HG03439 (cell line): Measurements from ENCODE around the gene MRPL14.

Experiments
- ATAC-seq: cut with Tn5 transposase; IDR thresholded peaks from one replicate; pipeline ENCODE4 v1.9.1; 2021; ENCODE audit warnings: mild to moderate bottlenecking, moderate library complexity; ENCODE audit not compliant: unreplicated experiment

The MRPL14 gene

DNA sequence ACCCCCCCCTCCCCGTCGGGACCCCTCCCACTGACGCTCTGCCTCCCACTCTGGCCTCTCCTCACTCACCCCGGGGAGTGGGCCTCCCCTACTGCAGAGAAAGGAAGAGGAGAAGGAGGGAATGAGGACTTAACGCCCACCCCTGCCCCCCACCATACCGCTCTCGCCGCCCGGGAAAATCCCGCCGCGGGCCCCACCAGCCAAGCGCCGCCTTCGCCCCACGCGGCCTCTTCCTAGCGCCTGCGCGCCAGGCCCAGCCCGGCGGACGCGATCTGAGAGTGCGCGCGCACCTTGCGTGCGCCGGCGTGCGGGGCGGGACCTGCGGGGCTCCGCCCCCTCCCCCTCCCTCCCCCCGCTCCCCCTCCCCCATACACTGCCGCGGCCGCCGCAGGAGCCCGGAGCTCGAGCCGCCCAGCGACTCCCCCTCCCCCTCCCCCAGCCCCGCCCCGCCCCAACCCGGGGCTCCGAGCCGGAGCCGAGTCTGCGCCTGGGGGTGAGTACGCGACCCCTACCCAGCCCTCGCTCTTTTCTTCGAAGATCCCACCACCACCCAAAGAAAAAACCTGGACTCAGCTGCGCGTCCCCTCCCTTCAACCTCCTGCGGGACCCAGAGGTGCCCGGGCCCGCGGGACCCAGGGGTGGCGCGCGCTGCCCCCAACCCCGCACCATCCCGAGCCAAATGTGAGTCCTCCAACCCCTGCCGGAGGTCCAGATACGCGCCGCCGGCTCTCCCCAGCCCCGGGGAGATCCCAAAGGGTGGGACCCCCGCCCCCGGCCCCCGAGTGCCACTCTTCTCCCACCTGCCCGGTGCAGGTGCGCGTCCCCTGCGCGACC lies at the start of gene MRPL14, which contains the start of gene TMEM63B:
MRPL14 (minus strand) TSS at position 267 of the 834 bp plus-strand sequence. CDS start 10,841 bp downstream, outside the sequence.
TMEM63B (plus strand) TSS at position 369 of the 834 bp plus-strand sequence. CDS start 7,031 bp downstream, outside the sequence.
- ATAC-seq = peak; percentile 65

DNA sequence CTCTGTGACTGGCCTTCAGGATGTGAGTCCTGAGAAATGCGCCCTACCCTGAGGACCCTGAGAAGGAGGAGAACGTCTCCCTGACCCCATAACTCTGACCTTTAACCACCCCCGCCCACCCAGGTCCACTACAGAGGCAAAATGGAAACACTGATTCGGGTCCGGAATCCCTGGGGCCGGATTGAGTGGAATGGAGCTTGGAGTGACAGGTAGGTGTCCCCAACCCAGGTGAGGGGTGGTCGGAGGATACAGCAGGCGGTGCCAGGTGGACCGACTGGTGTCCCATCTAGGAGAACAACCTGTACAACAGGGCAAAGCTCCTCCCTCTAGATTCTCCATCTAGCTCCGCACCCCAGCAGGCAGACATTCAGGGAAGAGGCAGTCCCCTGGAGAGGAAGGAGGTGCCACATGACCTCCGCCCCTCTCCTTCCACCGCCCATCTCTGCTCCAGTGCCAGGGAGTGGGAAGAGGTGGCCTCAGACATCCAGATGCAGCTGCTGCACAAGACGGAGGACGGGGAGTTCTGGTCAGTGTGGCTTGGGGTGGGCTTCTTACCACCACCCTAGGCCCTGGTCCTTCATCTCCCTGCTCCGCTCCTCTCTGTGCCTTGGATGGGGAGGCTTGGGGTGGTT lies 49.0 kb upstream of the MRPL14 start:
- ATAC-seq = no peak

DNA sequence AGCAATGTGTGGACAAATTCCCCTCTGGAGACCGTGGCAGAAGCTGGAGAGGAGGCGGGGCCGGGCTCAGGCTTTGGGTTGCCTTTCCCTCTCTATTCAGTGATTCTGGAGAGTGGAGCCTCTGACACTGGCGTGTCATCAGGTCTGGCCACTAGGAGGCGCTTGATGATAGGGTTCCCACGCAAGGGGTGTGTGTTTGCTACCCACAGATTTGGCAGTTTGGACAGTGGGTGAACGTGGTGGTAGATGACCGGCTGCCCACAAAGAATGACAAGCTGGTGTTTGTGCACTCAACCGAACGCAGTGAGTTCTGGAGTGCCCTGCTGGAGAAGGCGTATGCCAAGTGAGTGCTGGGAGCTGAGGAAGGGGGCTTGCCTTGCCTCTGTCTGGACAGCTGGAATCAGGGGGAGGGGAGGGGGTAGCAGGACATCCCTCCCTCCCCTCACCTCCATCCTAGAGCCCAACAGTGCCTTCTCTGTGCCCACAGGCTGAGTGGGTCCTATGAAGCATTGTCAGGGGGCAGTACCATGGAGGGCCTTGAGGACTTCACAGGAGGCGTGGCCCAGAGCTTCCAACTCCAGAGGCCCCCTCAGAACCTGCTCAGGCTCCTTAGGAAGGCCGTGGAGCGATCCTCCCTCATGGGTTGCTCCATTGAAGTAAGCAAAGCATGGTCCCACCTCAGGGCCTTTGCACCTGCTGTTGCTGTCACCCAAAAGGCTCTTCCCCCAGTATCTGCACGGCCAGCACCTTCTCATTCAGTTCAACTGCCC lies 45.7 kb upstream of the MRPL14 start:
- ATAC-seq = peak; percentile 70

DNA sequence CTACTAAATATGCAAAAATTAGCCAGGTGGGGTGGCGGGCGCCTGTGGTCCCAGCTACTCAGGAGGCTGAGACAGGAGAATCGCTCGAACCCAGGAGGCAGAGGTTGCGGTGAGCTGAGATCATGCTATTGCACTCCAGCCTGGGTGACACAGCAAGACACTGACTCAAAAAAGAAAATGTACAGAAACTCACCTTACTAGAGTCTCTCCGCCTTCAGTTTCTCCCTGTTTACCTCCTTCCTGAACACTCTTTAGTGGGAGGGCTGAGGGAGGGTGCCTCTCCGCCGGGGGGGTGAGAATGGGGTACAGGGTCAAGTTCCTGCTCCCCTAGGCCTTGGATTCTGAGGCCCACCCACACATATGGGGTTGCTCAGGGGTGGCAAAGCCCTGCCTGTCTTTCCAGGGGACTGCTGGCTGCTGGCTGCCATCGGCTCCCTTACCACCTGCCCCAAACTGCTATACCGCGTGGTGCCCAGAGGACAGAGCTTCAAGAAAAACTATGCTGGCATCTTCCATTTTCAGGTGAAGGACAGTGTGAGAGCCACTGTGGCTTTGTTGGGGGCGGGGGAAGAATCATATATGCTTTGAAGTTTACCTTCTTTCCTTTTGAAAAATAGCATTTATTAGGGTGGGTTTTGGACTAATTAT lies 44.8 kb upstream of the MRPL14 start:
- no peak for ATAC-seq

DNA sequence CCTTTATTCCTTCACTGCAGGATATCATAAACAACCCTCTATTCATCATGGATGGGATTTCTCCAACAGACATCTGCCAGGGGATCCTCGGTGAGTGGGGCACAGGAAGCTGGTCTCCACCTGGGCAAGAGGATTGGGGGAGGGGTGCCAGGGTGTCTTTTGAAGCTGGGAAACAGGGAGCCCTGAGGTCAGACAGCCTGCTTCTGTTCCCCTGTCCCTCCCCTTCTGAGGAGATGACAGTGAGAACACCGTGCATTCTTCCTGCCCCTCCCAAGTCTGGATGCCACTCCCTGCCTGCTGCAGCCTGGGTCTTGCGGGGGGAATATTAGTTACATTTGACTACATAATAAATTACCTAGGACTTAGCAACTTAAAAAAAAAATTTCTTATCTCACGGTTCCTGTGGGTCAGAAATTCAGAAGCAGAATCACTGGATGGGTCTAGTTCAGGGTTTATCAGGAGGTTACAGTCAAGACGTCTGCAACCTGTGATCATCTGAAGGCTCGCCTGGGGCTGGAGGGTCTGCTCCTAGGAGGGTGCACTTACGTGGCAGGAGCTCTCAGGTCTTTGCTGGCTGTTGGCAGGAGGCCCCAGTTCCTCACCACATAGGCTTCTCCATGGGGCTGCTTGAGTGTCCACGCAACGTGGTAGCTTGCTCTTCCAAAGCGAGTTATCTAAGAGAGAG lies 42.8 kb upstream of the MRPL14 start:
- no peak for ATAC-seq

DNA sequence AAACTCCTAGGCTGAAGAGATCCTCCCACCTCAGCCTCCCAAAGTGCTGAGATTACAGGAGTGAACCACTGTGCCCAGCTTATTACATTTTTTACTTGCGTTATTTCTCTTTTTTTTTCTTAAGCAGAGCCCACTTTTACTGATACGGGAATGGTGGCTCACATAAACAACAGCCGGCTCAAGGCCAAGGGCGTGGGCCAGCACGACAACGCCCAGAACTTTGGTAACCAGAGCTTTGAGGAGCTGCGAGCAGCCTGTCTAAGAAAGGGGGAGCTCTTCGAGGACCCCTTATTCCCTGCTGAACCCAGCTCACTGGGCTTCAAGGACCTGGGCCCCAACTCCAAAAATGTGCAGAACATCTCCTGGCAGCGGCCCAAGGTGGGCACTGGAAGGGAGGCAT lies 41.9 kb upstream of the MRPL14 start:
- ATAC-seq = no peak

DNA sequence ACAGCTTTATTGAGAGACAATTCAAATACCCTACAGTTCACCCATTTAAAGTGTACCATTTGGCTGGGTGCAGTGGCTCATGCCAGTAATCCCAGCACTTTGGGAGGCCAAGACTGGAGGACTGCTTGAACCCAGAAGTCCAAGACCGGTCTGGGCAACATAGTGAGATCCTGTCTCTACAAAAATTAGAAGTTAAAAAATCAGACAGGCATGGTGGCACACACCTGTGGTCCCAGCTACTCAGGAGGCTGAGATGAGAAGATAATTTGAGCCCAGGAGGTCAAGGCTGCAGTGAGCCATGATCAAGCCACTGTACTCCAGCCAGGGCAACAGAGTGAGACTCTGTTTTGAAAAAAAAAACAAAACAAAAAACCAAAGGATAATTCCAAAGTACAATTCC lies 40.3 kb upstream of the MRPL14 start:
- ATAC-seq = no peak

DNA sequence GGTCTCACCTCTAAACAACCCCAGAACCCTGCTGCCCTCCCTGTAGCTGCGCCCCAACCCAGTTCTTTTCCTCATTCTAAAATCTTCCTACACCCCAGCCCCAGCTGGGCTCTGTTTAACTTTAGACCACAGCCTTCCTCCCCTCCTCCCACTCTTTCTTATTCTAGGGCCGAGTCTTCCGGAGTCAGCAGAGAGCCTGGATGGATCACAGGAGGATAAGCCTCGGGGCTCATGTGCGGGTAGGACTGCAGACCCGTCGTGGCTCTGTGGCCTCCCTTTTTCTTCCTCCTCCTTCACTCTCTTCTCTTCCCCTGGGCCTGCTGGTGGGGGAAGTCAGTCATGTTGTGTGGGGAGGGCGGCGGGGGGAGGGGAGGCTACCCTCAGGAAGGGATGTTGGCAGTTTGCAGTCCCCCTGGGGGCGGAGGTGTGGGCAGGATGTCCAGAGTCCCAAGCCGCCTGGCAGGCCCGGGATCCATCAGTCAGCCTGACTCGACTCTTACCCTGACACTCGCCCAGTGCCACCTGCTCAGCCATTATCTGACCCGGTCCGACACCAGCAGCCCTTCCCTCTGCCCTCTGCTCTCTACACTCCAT lies 39.4 kb upstream of the MRPL14 start:
- no peak for ATAC-seq

DNA sequence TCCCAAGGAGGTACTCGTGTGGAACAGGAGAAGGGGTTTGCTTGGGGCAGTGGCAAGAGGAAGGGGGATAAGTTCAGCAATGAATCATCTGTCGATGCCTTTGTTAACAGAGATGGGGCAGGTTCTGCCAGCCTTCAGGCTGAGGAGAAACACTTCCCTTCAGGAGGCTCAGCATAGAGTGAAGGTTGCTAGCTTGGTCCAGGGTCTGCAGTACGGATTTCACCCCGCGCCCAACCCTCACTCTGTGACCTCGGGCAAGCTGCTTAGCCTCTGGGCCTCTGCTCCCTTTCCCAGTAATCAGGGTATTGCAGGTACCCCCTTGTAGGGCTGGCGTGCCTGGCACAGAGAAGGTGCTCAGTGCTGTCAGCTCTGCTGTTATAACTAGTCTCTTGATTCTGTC lies 38.9 kb upstream of the MRPL14 start:
- no peak for ATAC-seq

DNA sequence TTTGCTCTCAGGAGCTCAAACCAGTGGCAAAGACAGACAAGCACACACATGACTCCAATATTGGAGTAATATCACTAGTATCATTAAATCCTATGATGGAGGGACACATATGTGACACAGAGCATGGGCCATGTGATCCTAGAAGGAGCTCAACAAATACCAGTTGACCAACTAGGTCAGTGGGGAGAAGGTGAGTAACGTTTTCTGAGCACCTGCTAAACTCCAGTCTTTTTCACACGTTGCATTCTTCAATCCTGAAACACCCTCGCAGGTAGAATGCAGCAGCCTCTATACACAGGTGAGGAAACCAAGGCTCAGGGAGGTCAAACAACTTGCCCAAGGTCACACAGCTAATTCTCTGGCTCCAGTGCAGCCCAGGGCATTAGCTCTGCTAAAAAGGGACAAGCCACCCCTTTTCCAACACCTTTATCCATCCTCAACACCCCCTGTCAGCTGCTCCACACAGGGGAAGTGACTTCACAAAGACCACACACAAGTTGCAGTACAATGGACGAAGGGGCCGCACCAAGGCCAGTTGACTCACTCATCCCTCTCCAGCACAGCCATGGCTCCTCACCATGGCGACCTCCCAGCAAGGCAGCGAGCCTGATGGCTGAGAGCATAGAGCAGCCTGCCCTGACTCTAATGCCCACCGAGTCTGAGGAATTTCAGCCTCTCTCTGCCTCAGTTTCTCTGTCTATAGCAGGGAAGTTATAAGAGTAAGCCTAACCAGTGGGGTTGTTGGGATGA lies 35.8 kb upstream of the MRPL14 start:
- no peak for ATAC-seq

DNA sequence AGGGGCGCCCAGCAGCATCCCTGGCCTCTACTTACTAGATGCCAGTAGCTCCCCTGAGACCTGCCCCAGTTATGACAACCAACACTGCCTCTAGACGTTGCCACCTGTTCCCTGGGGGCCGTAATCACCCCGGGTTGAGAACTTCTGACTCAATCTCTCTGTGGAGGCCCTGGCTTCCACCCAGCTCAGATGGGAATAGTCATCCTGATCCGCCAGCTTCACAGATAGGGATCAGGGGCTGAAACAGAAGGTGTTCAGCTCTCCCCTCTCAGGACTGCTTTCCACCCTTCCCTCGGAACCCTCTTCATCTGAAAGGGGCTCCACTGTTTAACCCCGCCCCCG lies 34.7 kb upstream of the MRPL14 start:
- ATAC-seq = no peak

DNA sequence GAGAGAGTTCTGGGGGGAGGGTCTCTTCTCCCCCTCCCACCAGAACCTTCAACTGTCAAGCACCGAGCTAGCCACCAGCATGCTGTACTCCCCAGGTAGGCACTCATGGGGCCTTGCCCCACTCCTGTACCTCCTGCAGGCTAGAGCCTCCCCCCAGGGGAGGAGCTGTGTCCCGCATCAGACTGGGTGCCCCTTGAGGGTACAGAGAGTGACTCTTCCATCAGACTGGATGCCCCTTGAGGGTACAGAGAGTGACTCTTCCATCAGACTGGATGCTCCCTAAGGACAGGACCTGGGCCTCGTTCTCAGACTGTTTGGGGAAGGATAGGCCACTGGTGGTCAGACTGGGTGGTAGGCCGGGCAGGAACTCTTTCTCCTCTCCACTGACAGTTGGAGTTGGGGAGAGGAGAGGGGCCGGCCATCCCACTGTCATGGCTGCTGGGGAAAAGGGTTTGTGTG lies 31.5 kb upstream of the MRPL14 start, which contains the start of gene CAPN11:
CAPN11 (plus strand) TSS at position 51 of the 459 bp plus-strand sequence; CDS start at position 80, 29 bp downstream.
- ATAC-seq = no peak

DNA sequence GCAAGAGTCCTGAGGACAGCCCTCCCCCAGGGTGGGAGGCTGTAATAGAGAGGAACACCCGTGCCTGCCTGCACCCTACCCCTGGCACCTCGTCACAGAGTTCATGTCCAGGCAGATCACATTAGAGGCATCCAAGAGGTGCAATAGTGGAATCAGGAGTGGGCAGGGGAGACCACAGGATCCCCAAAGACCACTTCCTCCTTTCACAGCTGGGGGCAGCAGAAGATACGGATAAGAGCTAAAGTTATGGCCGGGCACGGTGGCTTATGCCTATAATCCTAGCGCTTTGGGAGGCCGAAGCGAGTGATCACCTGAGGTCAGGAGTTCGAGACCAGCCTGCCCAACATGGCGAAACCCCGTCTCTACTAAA lies 29.9 kb upstream of the MRPL14 start:
- no peak for ATAC-seq

DNA sequence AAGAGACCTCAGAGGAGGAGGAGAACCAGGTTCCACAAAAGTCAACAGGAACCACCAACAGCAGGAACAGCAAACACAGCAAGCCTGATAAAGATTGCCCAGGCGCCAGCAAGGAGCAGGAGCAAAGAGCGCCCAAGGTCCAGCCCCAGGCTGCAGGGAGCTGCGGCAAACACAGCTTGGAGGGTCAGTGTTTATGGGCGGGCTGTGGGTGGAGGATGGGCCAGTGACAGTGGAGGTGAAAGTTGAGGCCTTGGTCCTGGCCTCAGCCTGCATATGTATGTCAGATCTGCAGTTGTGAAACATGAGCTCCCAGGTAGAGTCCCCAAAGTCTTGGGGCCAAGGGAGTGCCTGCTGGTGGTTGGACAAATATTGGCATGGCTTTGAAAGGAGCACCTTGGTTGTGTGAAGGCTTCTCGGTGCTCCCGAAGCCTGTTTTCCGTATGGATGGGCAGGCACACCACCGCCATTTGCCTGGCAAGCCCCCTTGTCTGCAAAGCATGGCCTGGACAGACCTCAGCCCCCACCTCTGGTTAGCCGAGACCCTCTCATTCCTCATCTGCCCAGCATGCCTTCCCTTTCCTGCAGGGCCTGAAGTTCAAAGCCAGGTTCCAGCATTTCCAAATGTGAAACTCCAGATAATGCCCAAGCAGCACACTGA lies 29.4 kb upstream of the MRPL14 start:
- ATAC-seq = no peak

DNA sequence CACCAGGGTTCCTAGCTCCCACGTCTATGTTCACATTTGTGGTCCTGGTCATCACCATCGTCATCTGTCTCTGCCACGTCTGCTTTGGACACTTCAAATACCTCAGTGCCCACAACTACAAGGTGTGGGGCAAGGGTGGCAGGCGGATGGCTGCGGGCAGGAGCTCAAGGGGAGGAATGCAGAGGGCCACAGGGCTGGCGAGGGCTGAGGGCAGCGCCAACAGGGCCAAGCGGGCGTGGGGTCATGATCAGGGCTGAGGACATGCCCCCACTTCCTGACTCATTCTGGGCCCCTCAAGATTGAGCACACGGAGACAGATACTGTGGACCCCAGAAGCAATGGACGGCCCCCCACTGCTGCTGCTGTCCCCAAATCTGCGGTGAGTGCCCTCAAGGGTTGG lies 26.8 kb upstream of the MRPL14 start:
- ATAC-seq = no peak

DNA sequence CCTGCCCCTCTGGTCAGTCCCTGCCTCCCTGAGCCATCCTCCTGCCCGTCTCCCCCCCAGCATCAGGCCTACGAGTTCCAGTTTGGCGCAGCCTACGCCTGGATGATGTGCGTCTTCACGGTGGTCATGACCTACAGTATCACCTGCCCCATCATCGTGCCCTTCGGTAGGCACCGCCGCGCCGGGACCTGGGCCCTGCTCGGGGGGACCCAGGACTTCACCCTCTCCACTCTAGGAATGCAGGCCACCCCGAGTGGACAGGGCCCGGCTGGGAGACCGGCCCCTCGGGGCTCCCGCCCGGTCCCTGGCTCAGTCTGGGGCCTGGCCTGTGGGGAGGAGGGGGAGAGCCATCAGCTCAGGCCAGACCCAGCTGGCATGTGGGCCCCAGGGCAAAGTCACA lies 25.3 kb upstream of the MRPL14 start:
- ATAC-seq = no peak

DNA sequence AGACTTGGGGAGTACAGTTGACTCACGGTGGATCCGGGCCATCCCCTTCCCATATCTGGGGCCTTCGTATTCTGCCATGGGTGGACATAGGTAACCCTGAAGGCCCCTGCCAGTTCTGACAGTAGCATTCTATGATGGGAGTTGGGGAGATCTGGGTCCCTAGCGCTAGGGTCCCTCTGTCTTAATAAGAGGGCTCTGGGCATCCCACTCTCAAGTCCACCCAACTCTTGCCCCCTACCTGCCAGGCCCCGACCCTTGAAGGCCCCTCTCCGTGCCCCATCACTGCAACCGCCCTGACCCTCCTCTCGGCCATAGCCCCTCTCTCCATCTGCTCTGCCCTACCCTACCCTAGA lies 24.8 kb upstream of the MRPL14 start:
- ATAC-seq = no peak

DNA sequence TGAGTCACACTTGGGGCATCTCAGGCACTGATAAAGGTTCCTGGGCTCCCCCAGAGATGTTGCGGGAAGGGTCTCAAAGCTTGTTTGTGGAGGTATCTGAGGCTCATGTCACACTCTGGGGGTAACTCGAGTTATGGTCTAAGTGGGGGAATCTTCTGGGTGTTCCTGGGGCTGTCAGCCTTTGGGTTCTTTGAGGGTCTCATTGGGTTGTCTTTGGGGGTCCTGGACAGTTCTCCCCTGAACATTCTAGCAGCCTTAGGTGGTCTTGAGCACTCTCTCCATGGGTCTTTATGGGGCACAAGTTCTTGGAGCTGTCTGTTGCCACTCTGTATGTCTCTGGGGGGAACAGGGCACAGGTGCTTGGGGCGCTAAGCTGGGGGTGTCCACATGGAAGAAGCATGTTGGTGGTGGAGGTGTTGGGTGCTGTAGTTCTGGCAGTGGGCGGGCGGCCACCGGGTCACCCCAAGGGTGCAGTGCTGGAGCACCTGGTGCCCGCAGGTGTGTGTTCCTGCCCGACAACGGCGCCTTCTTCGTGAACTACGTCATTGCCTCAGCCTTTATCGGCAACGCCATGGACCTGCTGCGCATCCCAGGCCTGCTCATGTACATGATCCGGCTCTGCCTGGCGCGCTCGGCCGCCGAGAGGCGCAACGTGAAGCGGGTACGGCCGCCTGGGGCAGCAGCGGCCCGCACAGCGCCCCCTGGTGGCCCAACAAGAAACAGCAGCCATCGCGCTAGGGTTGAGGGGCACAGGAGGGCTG lies 24.3 kb upstream of the MRPL14 start:
- ATAC-seq = no peak
